ENCODE data around the gene AIPL1.

GRCh38 chr17:6472517-6472916 is 37.6 kb upstream of the AIPL1 start:
- TF ChIP-seq CTCF (conservative IDR thresholded peaks at IDR 0.05; ENCODE audit: low read length): no peak
- TF ChIP-seq EZH2phosphoT487 (IDR thresholded peaks at IDR 0.05; ENCODE audit: borderline replicate concordance): no peak
